Right lobe of liver (tissue), 6 donors: ENCODE results near the gene PGM2L1. TPM values are rescaled to one million over a fixed set of nuclear protein-coding genes. Genes with fewer than 3 reads are reported as not detected.

ENCODE experiments used
- ATAC-seq, 4 donors: fragments of 200-7000 bp; cut with Tn5 transposase; one replicate each; pipeline ENCODE4 v1.9.1; 2020; ENCODE audit warnings: mild to moderate bottlenecking in 4 of 4, moderate library complexity in 4 of 4
- DNase-seq, 3 donors: peaks; one replicate each; pipeline ENCODE4 v3.0.0-alpha.2; 2020
- H3K27ac ChIP-seq, 3 donors: fragments of 200-600 bp; one replicate each; pipeline ENCODE4 v1.8.0; 2022
- H3K27me3 ChIP-seq, 2 donors: fragments of 200-600 bp; one replicate each; pipeline ENCODE4 v1.8.0; 2022
- H3K36me3 ChIP-seq, 4 donors: fragments of 200-600 bp; sonication (generic) in 1 of 4; one replicate each; pipeline versions ENCODE4 v1.5.1 to v1.8.0; 2017 to 2022; ENCODE audit warnings: control low read depth in 1 of 4
- H3K4me1 ChIP-seq, 4 donors: fragments of 200-600 bp; sonication (generic) in 1 of 4; one replicate each; pipeline versions ENCODE4 v1.5.1 to v1.8.0; 2017 to 2022; ENCODE audit warnings: control low read depth in 1 of 4
- H3K4me3 ChIP-seq, 3 donors: fragments of 200-600 bp; one replicate each; pipeline ENCODE4 v1.8.0; 2022
- H3K9me3 ChIP-seq, 4 donors: fragments of 200-600 bp; sonication (generic) in 1 of 4; one replicate each; pipeline versions ENCODE4 v1.5.1 to v1.8.0; 2017 to 2022; ENCODE audit warnings: control low read depth in 1 of 4
- POLR2A ChIP-seq: fragments of 450-650 bp; IDR thresholded peaks from one replicate; pipeline ENCODE4 v1.6.1; 2017; ENCODE audit warnings: antibody characterized with exemption, mild to moderate bottlenecking
- WGBS: methylation state at CpG from one replicate; pipeline ENCODE4 v1.1.6; 2018; ENCODE audit warnings: low coverage, low lambda C conversion rate; ENCODE audit not compliant: insufficient coverage; ENCODE audit errors: missing lambda C conversion rate; 5-methylcytosine and 5-hydroxymethylcytosine counted together
- intact Hi-C, 2 donors: fragments of 100-400 bp; cut with DNase I; formaldehyde crosslinking; loops; one replicate each; pipeline versions ENCODE4 v1.11.2 to v1.14.1; 2022
- long read RNA-seq: library from polyadenylated mRNA; unstranded; transcript quantifications from one replicate; pipeline ENCODE4 v2.0.0, GENCODE V29; 2019
- total RNA-seq, 6 experiments: library from RNA; depleted of rRNA in 2 of 6; stranded (reverse); fragments of >200 nt in 2 of 6; fragmentation: NEBNext Ultra II Directional in 3 of 6; extraction: Animal tissue kit (Norgen Biotek cat#: 25700) in 3 of 6; gene quantifications; one replicate each; pipeline versions ENCODE4 v1.1.0 to v1.2.4, GENCODE V29; 2016 to 2023
- TF ChIP-seq, protein P1 (sequence below), 4 donors: fragments of 200-600 bp in 3 of 4; fragments of 450-650 bp in 1 of 4; IDR thresholded peaks; one replicate each; pipeline versions ENCODE4 v1.5.1 to v1.8.0; 2016 to 2022; ENCODE audit warnings: antibody characterized with exemption in 4 of 4, mild to moderate bottlenecking in 2 of 4
- donor health status: DM: no; HTN: yes; CAD: no.
- donor health status: DM: no; HTN: no; CAD: no.
- donor health status: DM: no; HTN: no; CAD: no.
- donor health status: DM: no; HTN: yes; CAD: no.
- donor health status: DM: no; HTN: yes; CAD: no.

The PGM2L1 gene
- 1 to 10 TPM in 4 of 6 experiments, under 1 TPM in 2; 0.92 to 2.0 (median 1.2) TPM for total RNA-seq
- long read RNA-seq = 0 reads

DNA sequence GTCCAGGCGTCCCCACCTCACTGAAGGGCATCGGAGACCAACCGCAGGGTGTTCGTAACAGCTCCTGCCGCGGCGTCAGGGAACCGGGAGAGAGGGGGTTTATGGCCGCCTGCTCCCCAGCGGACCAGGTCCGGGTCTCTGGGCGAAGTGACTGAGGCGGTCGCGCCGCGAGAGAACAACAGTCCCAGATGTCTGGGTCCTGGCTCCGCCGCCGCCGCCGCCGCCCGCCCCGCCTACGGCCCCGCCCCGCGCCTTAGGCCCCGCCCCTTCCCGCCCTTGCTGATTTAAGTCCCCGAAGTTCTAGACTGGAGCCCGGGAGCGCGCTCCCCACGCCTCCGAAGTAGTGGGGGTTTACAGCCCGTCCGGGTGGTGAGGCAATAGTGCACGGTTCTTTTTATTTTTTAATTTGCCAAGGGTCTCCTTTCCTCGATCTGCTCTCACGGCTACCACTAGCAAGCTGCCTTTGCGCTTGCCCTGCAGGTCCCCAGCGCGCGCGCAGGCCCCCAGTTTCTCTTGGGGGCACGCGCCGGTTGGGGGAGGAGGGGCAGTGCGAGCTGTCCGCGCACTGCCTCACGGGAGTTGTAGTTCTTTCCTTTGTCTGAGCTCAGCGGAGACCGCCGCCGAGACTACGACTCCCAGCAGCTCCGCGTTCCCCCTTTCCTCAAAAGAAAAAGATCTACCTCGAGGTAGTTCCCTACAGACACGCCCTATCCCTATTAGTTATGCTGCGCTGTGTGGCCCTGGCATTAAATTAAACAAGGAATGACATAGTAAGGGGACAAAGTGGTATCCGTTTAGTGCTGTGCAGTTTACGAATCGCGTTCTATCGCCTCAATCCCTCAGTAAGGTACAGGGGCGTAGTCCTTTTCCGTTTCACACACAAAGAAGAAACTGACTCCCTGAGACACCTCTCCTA, at the start of gene PGM2L1:
TSS of gene PGM2L1 (minus strand) at position 190 of the 916 bp plus-strand sequence. CDS start 272 bp downstream, outside the sequence.
- Histone ChIP-seq H3K27ac (peak within 1 kb of the TSS; percentile 73 to 82 (median 78)), H3K4me3 (peak within 1 kb of the TSS; percentile 84 to 89 (median 87)), H3K9me3 (no peaks in the 10 kb centered on the region), H3K36me3 (no peaks in the 10 kb centered on the region), H3K27me3 (no peaks in the 10 kb centered on the region), H3K4me1 (no peaks in the 10 kb centered on the region)
- peak; percentile 47 for TF ChIP-seq POLR2A
- TF ChIP-seq, protein P1, sequence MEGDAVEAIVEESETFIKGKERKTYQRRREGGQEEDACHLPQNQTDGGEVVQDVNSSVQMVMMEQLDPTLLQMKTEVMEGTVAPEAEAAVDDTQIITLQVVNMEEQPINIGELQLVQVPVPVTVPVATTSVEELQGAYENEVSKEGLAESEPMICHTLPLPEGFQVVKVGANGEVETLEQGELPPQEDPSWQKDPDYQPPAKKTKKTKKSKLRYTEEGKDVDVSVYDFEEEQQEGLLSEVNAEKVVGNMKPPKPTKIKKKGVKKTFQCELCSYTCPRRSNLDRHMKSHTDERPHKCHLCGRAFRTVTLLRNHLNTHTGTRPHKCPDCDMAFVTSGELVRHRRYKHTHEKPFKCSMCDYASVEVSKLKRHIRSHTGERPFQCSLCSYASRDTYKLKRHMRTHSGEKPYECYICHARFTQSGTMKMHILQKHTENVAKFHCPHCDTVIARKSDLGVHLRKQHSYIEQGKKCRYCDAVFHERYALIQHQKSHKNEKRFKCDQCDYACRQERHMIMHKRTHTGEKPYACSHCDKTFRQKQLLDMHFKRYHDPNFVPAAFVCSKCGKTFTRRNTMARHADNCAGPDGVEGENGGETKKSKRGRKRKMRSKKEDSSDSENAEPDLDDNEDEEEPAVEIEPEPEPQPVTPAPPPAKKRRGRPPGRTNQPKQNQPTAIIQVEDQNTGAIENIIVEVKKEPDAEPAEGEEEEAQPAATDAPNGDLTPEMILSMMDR (IDR thresholded peaks at IDR 0.05) = no peak
- ATAC-seq (peak; percentile 97 to 99 (median 98)), DNase-seq (peak; percentile 94)
- 0% methylated on average over 26 of the region's 71 CpGs for WGBS
- intact Hi-C loops = no loop called here

DNA sequence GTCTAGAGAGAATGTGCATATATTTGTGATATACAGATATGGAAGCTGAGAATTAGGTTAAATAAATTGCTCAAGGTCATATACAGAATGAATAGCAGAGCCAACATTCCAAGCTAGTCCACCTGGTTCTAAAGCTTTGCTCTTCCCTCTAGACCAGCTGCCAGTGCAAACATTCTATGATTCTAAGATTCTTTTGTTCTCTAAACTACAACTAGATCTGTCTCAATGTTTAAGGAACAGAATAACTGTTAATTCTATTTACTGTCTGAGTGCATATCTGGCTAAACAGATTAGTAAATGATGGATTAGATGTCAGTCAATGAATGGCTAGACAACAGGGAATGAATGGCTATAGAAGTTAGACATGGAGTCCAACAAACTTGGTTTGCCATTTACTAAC, 49.5 kb upstream of the PGM2L1 start:
- TF ChIP-seq POLR2A = no peak
- TF ChIP-seq, protein P1 (IDR thresholded peaks at IDR 0.05) = no peak

DNA sequence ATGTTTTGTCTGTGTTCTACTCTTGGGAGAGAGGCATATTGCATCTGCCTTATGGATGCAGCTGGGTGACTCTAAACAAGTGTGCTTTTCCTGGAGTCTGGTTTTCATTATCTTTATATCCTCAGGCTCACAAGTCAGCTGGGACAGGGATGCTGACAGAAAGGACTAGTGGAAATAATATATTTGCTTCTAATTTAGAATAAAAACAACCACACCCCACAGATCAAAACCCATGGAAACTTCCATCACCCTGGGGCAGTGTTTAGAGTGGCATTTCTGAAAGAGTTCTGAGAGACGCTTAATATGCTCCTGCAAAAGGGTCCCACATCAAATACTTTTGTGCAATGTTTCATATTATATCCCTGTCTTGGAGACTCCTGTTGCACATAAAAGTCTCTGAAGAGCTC, 48.3 kb upstream of the PGM2L1 start:
- peaks cover 0 to 7% (median 4%) of the 10 kb centered on the region in 4 donors for H3K4me1 ChIP-seq
- no peak overlapping the region for H3K27ac ChIP-seq
- no peak overlapping the region for H3K4me3 ChIP-seq
- no peaks in the 10 kb centered on the region for H3K9me3 ChIP-seq
- WGBS = 78% methylated on average over 1 of the region's 1 CpG
- intact Hi-C loops = loop anchor here (5.0 to 10.0 kb wide), 2 partner anchors 192 to 194 kb away; no protein-coding TSS in a partner anchor
- H3K36me3 ChIP-seq = no peaks in the 10 kb centered on the region
- DNase-seq (no peak), ATAC-seq (no peak)
- no peaks in the 10 kb centered on the region for H3K27me3 ChIP-seq
- TF ChIP-seq POLR2A = no peak
- TF ChIP-seq, protein P1 (IDR thresholded peaks at IDR 0.05) = no peak

More for the DNA sequence above, 49.5 kb upstream of the PGM2L1 start:
- DNase-seq (no peak), ATAC-seq (no peak)
- Histone ChIP-seq H3K36me3 (no peaks in the 10 kb centered on the region), H3K27me3 (no peaks in the 10 kb centered on the region), H3K4me1 (peaks cover 0 to 7% (median 3%) of the 10 kb centered on the region in 4 donors), H3K27ac (no peak overlapping the region), H3K4me3 (no peak overlapping the region), H3K9me3 (no peaks in the 10 kb centered on the region)
- intact Hi-C loops = loop anchor here (5.0 to 10.0 kb wide), 2 partner anchors 193 to 195 kb away; no protein-coding TSS in a partner anchor

DNA sequence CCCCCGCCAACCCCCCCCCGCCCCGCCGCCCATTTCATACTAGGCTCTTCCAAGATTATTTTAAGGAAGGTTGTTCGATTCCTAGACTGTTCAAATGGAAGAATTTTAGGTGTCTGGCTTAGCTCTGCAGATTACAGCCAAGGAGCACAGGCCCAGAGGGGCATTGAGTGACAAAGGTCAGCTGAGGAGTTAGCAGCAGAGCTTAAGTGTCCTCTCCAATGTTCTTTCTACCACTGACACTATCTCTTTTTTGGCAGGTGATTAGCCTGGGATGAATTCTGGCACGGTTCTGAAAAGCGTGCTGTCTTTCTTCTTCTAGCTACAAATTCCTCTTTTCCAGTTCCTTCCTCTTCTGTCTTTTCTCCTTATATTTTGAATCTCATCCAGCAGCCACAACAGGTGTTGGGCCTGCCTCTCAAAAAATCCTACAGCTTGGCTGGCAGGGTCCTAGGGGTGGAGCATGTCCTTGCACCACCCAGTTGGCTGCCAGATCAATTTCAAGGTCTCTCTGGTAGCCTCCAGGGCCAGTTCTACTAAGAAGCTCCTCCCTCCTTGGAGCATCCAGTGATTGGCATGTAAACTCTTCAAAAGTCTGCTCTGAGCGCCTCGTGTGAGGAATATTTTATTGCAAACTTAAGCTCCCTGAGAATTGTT, 46.1 kb upstream of the PGM2L1 start:
- no peak overlapping the region for H3K4me3 ChIP-seq
- H3K36me3 ChIP-seq = no peaks in the 10 kb centered on the region
- 74% methylated on average over 8 of the region's 9 CpGs for WGBS
- no peak overlapping the region for H3K27ac ChIP-seq
- no peak for TF ChIP-seq POLR2A
- TF ChIP-seq, protein P1 (IDR thresholded peaks at IDR 0.05) = no peak
- H3K27me3 ChIP-seq = no peaks in the 10 kb centered on the region
- no peak for DNase-seq
- ATAC-seq = no peak
- H3K4me1 ChIP-seq = peaks cover 0 to 7% (median 4%) of the 10 kb centered on the region in 4 donors
- H3K9me3 ChIP-seq = no peaks in the 10 kb centered on the region
- intact Hi-C loops = loop anchor here (5.0 to 10.0 kb wide), 2 partner anchors 52 to 189 kb away; no protein-coding TSS in a partner anchor
